Measurements from ENCODE around the gene ASXL2.
"Not testable (repeated sequence)": the region's sequence is repeated elsewhere in the genome, so short reads cannot be mapped to it uniquely, and the experiment has no call there.

Gene ASXL2

DNA sequence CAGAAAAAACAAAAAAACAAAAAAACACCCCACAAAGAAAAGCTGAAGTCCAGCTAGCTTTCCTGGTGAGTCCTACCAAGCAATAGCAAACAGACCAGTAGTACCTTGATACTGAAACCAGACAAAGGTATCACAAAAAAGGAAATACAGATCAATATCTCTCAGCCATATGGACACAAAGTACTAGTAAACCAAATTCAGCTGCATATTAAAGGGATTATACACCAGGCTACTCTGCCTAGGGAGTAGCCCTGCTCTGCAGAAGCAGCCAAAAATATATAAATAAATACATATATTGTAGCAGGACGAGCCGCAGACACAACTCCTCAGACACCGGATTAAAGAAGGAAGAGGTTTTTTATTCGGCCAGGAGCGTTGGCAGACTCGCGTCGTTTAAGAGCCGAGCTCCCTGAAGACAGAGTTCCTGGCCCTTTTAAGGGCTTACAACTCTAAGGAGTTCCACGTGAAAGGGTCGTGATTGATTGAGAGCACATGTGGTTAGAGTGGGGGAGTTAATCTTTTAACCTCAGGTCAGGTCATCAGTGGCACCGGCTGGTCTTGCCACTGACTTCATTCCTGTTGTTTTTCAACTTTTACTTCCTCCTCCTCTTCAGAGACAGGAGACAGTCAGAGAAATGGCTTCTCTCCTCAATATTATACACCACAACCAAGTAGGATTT is 166.5 kb downstream of the ASXL2 start:
- Histone ChIP-seq H3K36me3 (ENCODE audit: control insufficient read depth, insufficient read depth, low read length) (no peaks in the 10 kb centered on the region), H3K27ac (ENCODE audit: low read depth, low read length, severe bottlenecking) (no peak overlapping the region), H3K9me3 (ENCODE audit: control insufficient read depth, low read length) (no peaks in the 10 kb centered on the region), H3K4me1 (ENCODE audit: control insufficient read depth, insufficient read depth, low read length, poor library complexity, severe bottlenecking) (no peaks in the 10 kb centered on the region), H3K4me3 (ENCODE audit: extremely low read depth, insufficient read depth, low read length, poor library complexity, severe bottlenecking) (no peak overlapping the region)
- WGBS, 2 experiments (ENCODE audit: insufficient coverage in 2 of 2), result 73 to 74% methylated on average over 6 to 9 of the region's 12 CpGs

- H3K9me3 ChIP-seq (ENCODE audit: control insufficient read depth, low read length), result no peaks in the 10 kb centered on the region
- 60% methylated on average over 1 of the region's 3 CpGs; no CpG with 5 or more reads in 1 of the 2 experiments for WGBS, 2 experiments (ENCODE audit: insufficient coverage in 2 of 2)
- no peaks in the 10 kb centered on the region for H3K36me3 ChIP-seq (ENCODE audit: control insufficient read depth, insufficient read depth, low read length)
- no peak overlapping the region for H3K27ac ChIP-seq (ENCODE audit: low read depth, low read length, severe bottlenecking)
- no peaks in the 10 kb centered on the region for H3K4me1 ChIP-seq (ENCODE audit: control insufficient read depth, insufficient read depth, low read length, poor library complexity, severe bottlenecking)
- H3K4me3 ChIP-seq (ENCODE audit: extremely low read depth, insufficient read depth, low read length, poor library complexity, severe bottlenecking), result no peak overlapping the region
These were observed 167.5 kb downstream of the ASXL2 start for GRCh38 chr2:25710750-25711149.

DNA sequence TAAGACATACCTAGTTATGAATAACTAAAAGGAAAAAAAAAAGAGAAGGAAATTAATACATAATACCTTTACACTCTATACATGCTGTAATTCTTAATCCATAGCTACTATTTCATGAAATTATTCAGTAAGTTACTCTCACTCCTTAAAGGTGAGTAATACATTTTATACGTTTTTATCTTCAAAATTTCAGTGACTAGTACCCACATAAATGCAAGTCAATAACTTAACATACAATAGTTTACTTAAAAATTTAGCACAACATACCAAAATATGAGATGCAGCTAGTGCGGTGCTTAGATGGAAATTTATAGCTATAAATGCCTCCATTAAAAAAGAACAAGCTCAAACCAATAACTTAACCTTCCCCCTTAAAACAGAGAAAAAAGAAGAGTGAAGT is 168.9 kb downstream of the ASXL2 start:
- no peaks in the 10 kb centered on the region for H3K9me3 ChIP-seq (ENCODE audit: control insufficient read depth, low read length)
- H3K4me3 ChIP-seq (ENCODE audit: extremely low read depth, insufficient read depth, low read length, poor library complexity, severe bottlenecking), result no peak overlapping the region
- no CpG with 5 or more reads among the region's 2 CpGs for WGBS, 2 experiments (ENCODE audit: insufficient coverage in 2 of 2)
- H3K36me3 ChIP-seq (ENCODE audit: control insufficient read depth, insufficient read depth, low read length), result no peaks in the 10 kb centered on the region
- H3K27ac ChIP-seq (ENCODE audit: low read depth, low read length, severe bottlenecking), result no peak overlapping the region
- no peaks in the 10 kb centered on the region for H3K4me1 ChIP-seq (ENCODE audit: control insufficient read depth, insufficient read depth, low read length, poor library complexity, severe bottlenecking)

- H3K27ac ChIP-seq (ENCODE audit: low read depth, low read length, severe bottlenecking), result no peak overlapping the region
- WGBS, 2 experiments (ENCODE audit: insufficient coverage in 2 of 2), result 80 to 82% methylated on average over 4 to 5 of the region's 5 CpGs
- H3K4me1 ChIP-seq (ENCODE audit: control insufficient read depth, insufficient read depth, low read length, poor library complexity, severe bottlenecking), result no peaks in the 10 kb centered on the region
- H3K36me3 ChIP-seq (ENCODE audit: control insufficient read depth, insufficient read depth, low read length), result no peaks in the 10 kb centered on the region
- no peak overlapping the region for H3K4me3 ChIP-seq (ENCODE audit: extremely low read depth, insufficient read depth, low read length, poor library complexity, severe bottlenecking)
- no peaks in the 10 kb centered on the region for H3K9me3 ChIP-seq (ENCODE audit: control insufficient read depth, low read length)
These were observed 170.2 kb downstream of the ASXL2 start for GRCh38 chr2:25707927-25708590.

GRCh38 chr2:25705575-25705974 is 172.7 kb downstream of the ASXL2 start:
- H3K36me3 ChIP-seq (ENCODE audit: control insufficient read depth, insufficient read depth, low read length); H3K9me3 ChIP-seq (ENCODE audit: control insufficient read depth, low read length); H3K4me3 ChIP-seq (ENCODE audit: extremely low read depth, insufficient read depth, low read length, poor library complexity, severe bottlenecking); H3K4me1 ChIP-seq (ENCODE audit: control insufficient read depth, insufficient read depth, low read length, poor library complexity, severe bottlenecking); H3K27ac ChIP-seq (ENCODE audit: low read depth, low read length, severe bottlenecking): not testable (repeated sequence)
- WGBS, 2 experiments (ENCODE audit: insufficient coverage in 2 of 2), result 84 to 92% methylated on average over 13 to 17 of the region's 33 CpGs

DNA sequence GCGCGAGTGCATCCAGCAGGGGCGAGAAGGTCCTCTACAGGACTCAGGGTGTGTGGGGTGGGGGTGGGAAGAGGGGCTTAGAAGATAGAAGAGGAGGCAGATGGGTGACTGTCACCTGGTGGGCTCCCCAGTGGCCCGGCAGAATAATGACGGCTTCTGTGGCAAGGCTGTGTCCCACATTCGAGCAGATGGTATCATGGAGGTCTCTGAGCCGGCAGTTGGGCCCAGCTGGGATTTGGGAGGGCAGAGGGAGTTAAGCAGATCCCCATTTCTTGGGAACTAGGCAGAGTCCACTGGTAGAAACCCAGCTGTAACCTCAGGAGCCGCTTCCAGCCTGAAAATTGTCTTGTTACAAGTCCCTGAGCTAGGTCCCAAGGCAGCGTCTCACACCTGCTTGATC is 176.5 kb downstream of the ASXL2 start:
- no peak overlapping the region for H3K27ac ChIP-seq (ENCODE audit: low read depth, low read length, severe bottlenecking)
- 95% methylated on average over 6 to 9 of the region's 9 CpGs for WGBS, 2 experiments (ENCODE audit: insufficient coverage in 2 of 2)
- H3K36me3 ChIP-seq (ENCODE audit: control insufficient read depth, insufficient read depth, low read length), result no peaks in the 10 kb centered on the region
- H3K9me3 ChIP-seq (ENCODE audit: control insufficient read depth, low read length), result no peaks in the 10 kb centered on the region
- no peak overlapping the region for H3K4me3 ChIP-seq (ENCODE audit: extremely low read depth, insufficient read depth, low read length, poor library complexity, severe bottlenecking)
- peaks cover 13% of the 10 kb centered on the region for H3K4me1 ChIP-seq (ENCODE audit: control insufficient read depth, insufficient read depth, low read length, poor library complexity, severe bottlenecking)

DNA sequence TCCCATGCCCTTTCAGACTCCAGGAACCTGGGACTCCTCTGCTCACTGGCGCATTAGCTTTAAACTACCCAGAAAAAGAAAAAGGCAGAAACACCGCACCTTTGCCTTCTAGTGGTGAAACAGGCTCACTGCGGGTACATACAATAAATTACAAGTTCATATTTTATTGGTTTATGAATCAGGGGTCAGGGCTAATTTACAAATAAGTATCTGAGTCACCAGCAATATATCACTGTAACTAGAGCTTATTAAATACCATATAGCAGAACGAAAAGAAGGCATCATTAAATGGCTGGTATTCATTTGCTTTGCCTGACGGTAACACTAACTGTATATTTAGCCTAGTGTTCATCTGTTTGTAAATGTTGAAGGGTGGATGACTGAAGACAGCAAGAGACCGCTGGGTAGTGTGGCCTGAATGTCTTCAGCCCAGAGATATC is 178.0 kb downstream of the ASXL2 start:
- Histone ChIP-seq H3K9me3 (ENCODE audit: control insufficient read depth, low read length) (no peaks in the 10 kb centered on the region), H3K4me1 (ENCODE audit: control insufficient read depth, insufficient read depth, low read length, poor library complexity, severe bottlenecking) (peaks cover 13% of the 10 kb centered on the region), H3K4me3 (ENCODE audit: extremely low read depth, insufficient read depth, low read length, poor library complexity, severe bottlenecking) (no peak overlapping the region), H3K36me3 (ENCODE audit: control insufficient read depth, insufficient read depth, low read length) (no peaks in the 10 kb centered on the region), H3K27ac (ENCODE audit: low read depth, low read length, severe bottlenecking) (no peak overlapping the region)
- 71% methylated on average over 1 of the region's 6 CpGs for WGBS, 2 experiments (ENCODE audit: insufficient coverage in 2 of 2)

GRCh38 chr2:25699216-25699615 is 179.1 kb downstream of the ASXL2 start:
- H3K4me3 ChIP-seq (ENCODE audit: extremely low read depth, insufficient read depth, low read length, poor library complexity, severe bottlenecking), result no peak overlapping the region
- peaks cover 13% of the 10 kb centered on the region for H3K4me1 ChIP-seq (ENCODE audit: control insufficient read depth, insufficient read depth, low read length, poor library complexity, severe bottlenecking)
- H3K27ac ChIP-seq (ENCODE audit: low read depth, low read length, severe bottlenecking), result no peak overlapping the region
- 81% methylated on average over 7 of the region's 7 CpGs for WGBS, 2 experiments (ENCODE audit: insufficient coverage in 2 of 2)
- no peaks in the 10 kb centered on the region for H3K36me3 ChIP-seq (ENCODE audit: control insufficient read depth, insufficient read depth, low read length)
- H3K9me3 ChIP-seq (ENCODE audit: control insufficient read depth, low read length), result no peaks in the 10 kb centered on the region

DNA sequence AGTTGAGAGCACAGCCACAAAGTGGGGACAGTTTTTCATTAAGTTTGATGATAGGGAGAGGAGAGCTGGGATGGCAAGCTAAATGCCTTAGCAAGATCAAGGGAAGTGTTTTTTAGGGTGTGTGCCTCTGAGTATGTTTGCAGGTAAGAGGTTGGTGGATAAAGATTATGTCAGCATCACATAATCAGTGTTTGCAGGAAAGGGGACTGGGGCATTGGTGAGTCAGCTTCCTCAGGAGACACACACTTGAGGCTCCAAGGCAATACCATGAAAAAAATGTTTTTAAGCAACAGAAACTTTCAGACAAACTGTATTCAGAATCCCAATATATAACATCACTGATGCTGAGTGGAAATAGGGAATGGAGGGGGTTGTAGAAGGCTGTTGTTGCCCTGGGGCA is 179.5 kb downstream of the ASXL2 start:
- Histone ChIP-seq H3K4me3 (ENCODE audit: extremely low read depth, insufficient read depth, low read length, poor library complexity, severe bottlenecking) (no peak overlapping the region), H3K27ac (ENCODE audit: low read depth, low read length, severe bottlenecking) (no peak overlapping the region), H3K9me3 (ENCODE audit: control insufficient read depth, low read length) (no peaks in the 10 kb centered on the region), H3K36me3 (ENCODE audit: control insufficient read depth, insufficient read depth, low read length) (no peaks in the 10 kb centered on the region), H3K4me1 (ENCODE audit: control insufficient read depth, insufficient read depth, low read length, poor library complexity, severe bottlenecking) (peaks cover 13% of the 10 kb centered on the region)

GRCh38 chr2:25697559-25698341 is 180.5 kb downstream of the ASXL2 start:
- no peak overlapping the region for H3K4me3 ChIP-seq (ENCODE audit: extremely low read depth, insufficient read depth, low read length, poor library complexity, severe bottlenecking)
- H3K27ac ChIP-seq (ENCODE audit: low read depth, low read length, severe bottlenecking), result no peak overlapping the region
- peaks cover 13% of the 10 kb centered on the region for H3K4me1 ChIP-seq (ENCODE audit: control insufficient read depth, insufficient read depth, low read length, poor library complexity, severe bottlenecking)
- no peaks in the 10 kb centered on the region for H3K9me3 ChIP-seq (ENCODE audit: control insufficient read depth, low read length)
- no peaks in the 10 kb centered on the region for H3K36me3 ChIP-seq (ENCODE audit: control insufficient read depth, insufficient read depth, low read length)
- 36 to 42% methylated on average over 15 of the region's 17 CpGs for WGBS, 2 experiments (ENCODE audit: insufficient coverage in 2 of 2)

All from mesodermal cell (in vitro differentiated cells).